Kidney tubule cell (primary cell): Measurements from ENCODE around the gene HIP1.
A peak's percentile ranks its signal among the peaks of the same experiment; 100 is the strongest.
"Not testable (repeated sequence)": the region's sequence is repeated elsewhere in the genome, so short reads cannot be mapped to it uniquely, and the experiment has no call there.

Experiments used
- DNase-seq: peaks from one replicate; pipeline ENCODE4 v3.0.0-alpha.2; 2018; ENCODE audit warnings: low spot score

HIP1 gene

DNA sequence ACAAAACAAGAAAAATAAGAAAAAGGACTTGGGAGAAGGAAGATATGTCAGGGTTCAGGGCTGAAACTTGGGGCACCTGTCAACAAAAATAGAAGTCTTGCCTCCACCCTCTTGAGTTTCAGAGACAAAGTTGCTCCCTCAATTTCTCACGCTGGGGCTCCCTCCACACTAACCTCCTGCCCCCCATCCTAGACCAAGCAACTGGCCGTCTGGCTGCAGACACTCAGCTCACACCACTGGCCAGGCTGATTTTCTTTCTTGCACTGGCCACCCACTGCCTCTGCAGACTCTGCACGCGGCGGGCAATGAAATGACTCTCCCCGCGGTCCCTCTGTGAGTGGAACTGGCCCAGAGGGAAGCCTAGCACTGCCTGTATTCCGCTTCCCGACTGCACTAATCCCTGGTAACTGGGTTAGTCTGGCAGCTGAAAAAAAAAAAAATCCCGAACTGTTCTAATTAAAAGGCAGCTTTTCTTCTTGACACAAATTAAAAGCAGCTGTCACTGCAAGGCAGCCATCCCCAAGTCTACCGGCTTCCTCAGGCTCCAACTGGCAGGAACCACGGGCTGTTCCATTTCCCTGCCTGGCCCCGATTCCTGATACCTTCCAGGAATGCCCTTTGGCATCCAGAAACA, 163.1 kb downstream of the HIP1 start:
- DNase-seq, result no peak

GRCh38 chr7:75573477-75574019, 165.2 kb downstream of the HIP1 start:
- peak; percentile 61 for DNase-seq

GRCh38 chr7:75572814-75573213, 165.9 kb downstream of the HIP1 start:
- DNase-seq, result no peak

DNA sequence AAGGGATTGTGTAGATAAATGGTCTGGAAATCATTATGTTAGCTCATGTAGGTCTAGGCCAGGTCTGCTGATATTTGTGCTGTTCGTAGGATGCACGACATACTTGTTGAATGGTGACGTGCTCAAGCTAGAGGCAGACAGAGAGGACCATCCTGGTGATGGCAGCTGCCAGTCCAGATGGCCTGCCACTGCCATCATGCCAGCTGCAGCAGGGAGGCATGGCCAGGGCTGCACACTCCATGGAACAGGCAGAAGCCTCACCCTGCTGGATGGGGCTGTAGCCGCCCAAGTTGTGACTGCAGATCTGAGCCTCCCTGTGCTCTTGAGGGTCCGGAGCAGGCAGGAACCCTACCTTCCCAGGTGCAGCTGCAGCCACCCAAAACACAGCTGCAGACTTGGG, 166.3 kb downstream of the HIP1 start:
- no peak for DNase-seq

DNA sequence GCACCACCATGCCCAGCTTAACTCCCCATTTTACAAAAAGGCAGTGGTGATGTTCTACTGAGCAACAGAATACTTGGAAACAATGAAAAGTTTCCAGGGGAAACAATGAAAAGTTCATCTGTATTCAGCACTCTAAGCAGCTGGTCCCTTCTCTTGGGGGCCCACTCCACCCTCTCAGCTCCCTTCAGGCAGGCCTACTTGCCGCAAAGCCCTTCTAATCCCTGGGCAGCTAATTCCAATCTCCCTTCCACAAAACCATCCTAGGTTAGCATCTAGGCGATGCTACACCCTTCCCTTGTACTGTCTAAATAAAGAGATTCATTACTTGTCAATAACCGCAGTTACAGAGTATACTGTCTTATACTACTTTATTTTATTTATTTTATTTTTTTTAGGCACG, 167.5 kb downstream of the HIP1 start:
- no peak for DNase-seq

DNA sequence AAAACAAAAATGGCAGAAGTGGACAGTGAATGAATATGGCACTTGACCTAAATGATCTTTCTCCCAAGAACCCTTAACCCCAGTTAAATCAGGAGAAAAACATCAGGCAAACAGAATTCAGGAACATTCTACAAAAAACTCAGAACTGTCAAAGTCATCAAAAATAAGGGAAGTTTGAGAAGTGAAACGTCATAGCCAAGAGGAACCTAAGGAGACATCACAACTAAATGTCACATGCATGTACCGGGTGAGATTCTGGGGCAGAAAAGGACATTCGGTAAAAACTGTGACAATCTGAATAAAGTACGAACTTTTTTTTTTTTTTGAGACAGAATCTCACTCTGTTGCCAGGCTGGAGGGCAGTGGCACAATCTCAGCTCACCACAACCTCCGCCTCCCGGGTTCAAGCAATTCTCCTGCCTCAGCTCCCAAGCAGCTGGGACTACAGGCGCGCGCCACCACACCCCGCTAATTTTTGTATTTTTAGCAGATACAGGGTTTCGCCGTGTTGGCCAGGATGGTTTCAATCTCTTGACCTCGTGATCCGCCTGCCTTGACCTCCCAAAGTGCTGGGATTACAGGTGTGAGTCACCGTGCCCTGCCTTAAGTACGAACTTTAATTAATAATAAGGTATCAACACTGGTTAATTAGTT, 169.0 kb downstream of the HIP1 start:
- not testable (repeated sequence) for DNase-seq

DNA sequence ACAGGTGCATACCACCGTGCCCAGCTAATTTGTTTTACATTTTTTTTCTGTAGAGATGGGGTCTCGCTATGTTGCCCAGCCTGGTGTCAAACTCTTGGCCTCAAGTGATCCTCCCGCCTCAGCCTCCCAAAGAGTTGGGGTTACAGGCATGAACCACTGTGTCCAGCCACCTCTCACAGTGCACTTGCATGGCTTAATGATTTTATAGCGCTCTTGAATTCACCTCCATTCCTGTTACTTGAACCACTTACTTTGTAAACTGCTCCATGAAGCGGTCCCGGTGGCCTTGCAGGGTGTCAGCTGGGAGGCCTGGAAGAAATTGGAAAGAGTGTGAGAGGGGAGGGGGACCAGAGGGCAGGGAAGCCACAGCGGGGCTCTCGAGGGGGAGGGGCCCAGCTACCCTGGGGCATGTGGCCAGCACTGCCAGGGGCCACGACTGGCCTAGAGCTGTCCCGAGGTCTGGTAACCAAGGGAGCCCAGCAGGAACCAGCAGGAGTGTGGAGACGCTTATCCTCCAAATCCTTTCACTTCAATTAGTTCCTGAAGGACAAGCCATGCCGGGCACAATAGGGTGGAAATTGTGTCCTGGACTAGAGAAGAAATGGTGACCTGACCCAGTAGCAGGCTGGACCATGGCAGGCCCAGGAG, 170.7 kb downstream of the HIP1 start:
- DNase-seq, result no peak

GRCh38 chr7:75565132-75565837, 173.5 kb downstream of the HIP1 start:
- peak; percentile 91 for DNase-seq

DNA sequence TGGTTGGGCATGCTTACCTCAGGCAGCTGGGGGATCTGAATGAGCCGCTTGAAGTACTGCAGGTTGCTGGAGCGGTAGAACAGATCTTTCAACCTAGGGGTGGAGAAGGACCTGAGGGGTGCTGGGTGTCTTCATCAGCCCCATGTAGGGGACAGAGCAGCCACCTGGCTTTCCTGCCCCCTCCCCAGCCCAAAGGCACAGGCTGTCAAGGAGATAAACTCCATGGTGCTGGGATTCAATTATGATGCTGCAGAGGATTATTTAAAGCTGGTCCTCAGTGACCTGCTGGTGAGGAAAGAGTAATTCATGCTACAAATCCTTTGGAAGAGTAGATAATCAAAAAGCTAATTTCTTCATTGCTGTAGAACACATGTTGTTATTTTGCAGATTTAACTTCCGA, 175.6 kb downstream of the HIP1 start:
- no peak for DNase-seq

DNA sequence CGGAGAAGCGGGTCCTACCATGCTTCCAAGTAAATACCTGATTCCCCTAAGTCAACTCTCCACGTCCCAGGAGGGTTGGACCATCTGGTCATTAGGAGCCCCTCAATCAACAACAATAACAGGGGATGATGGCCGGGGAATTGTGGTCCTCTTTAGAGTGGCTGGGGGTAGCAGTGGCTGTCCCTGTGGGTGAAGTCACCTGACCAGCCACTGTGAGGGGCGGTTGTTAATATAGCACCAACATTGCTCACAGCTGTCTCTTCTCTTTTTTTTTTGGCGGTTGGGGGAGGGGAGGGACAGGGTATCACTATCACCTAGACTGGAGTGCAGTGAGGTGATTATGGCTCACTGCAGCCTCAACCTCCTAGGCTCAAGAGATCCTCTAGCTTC, 178.8 kb downstream of the HIP1 start:
- DNase-seq, result no peak

DNA sequence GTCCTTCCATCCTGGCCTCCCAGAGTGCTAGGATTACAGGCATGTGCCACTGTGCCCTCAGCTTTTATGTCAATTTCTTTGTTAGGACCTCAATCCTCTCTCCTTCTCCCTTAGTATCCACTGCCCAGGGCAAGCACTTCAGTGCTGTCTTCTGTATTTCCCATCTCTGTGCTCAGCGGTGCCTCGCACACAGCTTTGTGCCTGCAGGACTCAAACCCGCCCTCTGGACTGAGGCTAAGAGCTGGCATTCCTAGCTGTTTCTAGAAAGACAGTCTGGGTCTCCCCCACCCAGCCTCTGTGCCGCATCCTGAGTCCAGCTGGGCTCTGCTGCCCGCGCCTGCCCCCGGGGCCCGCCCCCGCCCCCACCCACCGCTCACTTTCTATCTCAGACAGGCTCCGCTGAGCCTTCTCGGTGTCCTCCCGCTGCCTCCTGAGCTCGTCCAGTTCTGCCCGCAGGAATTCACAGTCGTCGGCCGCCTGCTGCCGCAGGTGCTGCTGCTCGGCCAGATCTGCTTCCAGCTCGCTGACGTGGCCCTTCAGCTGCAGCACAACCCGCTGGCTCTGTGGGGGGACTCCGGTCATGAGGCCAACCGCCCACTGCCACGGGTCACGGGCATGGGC, 179.3 kb downstream of the HIP1 start:
- DNase-seq, result peak; percentile 83

DNA sequence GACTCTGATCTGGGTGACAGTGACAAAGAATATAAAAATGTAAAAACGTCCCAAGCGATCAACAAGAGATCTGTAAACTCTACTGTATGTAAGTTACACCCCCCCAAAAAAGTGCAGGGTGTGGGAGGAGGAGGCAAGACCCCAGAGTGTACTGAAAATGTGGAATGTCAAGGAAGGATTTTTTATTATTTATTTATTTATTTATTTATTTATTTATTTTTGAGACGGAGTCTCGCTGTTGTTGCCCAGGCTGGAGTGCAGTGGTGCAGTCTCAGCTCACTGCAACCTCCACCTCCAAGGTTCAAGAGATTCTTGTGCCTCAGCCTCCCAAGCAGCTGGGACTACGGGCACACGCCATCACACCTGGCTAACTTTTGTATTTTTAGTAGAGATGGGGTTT, 181.9 kb downstream of the HIP1 start:
- not testable (repeated sequence) for DNase-seq

DNA sequence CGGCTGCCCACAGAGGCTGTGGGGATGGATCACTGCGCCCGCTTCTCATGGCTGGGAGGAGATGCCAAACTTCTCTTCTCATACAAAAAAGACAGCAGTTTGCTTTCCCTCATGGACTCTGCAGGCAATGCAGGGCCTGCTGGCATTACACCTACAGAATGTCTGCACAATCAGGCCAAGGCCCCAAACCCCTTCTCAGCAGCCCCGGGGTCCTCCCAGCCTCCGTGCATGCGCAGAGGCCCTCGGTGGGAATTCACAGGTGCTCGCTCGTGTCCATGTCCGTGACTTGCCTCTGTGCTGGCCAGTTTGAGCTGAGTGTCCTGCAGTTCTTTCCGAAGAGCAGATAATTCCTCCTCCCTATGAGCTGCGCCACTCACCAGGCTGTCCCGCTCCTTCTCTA, 183.0 kb downstream of the HIP1 start:
- DNase-seq, result no peak

DNA sequence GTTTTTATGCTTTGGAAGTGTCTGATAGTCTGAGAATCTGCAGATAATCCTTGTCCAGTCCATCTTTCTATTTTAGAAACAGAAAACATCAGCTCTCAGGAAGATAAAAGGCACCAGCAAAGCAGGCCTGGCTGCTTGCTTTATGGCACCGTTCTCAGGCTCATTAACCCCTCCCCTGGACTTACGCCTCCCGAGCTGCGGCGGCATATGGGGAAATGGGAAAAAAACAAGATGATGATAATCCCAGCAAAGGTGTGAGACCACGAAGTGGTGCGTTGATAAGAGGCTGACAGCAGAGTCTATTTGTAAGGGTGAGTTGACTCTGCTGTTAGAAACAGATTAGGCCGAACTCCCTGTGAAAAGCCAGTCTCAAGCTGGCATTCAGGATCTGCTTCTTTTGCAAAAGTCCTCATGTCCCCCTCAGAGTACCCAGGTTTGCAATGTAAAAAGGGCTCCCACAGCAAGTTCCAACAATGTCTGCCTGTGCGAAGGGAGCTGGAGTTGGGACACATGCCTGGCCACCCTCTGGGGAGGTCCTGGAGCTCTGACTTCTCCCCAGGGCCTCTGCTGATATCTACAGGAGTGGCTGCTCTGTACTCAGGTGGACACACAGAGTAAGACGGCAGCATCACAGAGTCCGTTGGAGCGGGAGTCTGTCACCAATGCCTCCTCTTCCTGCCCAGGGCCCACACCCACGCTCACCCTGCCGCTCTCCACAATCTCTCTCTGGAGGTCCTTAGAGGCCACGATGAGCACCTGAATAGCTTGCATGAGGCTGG, 192.3 kb downstream of the HIP1 start:
- no peak for DNase-seq

- DNase-seq, result no peak
Observed at GRCh38 chr7:75537731-75538130, 201.0 kb downstream of the HIP1 start.

DNA sequence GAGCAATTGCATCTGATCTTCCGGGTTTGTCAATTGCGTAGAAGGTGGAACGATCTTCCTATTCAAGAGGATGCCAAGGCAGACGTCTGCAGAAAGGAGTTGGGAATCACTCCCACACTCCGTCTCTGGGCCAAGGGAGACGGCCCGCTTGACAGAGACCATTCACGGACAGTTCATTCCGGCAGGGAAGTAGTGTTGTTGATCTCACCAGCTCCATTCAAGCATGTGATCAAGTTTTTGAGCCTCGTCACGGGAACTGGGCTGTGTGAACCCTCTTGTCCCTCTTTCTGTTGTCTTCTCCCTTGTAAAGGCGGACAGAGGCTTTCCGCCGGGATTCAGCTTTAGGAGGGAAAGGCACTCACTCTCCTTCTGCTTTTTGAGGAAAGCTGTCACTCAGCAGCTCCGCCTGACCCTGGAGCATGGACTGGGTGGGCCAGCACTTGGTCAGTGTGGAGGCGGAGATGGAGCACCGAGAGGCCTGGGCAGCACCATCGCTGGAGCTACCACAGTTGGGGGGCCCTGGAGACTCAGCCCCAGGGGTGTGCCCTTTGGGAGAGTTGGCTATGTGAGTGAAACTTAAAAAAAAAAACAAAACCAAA, 201.7 kb downstream of the HIP1 start:
- DNase-seq, result no peak

GRCh38 chr7:75536491-75536890, 202.2 kb downstream of the HIP1 start:
- DNase-seq, result no peak

- peak; percentile 35 for DNase-seq
Observed at GRCh38 chr7:75534727-75535307, 203.9 kb downstream of the HIP1 start.

DNA sequence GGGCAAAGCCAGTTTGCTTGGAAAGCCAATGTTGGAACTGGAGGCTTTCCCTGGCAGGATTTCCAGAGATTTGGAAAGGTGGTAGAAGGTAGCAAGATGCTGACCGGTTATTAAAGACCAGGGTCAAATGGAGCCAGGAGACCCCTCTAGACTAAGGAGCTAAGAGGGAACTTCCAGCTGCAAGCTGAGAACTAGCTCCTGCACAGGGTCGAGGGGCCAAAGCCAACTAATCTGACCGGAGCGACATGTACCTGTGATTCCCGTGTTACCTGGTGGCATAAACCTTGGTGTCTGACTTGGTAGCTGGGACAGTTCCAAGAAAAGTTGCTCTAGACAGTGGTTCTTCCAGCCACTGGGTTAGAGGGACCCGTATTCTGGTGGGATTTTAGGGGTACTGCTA, 204.8 kb downstream of the HIP1 start:
- DNase-seq, result no peak

GRCh38 chr7:75532639-75533038, 206.1 kb downstream of the HIP1 start:
- no peak for DNase-seq
